Stimulated activated CD8-positive, alpha-beta memory T cell treated with anti-CD3 and anti-CD28 coated beads, Interleukin-2, amount 100 ng/mL, for 48 hours (primary cell): ENCODE data around the gene TMEM37.

Source experiments
- DNase-seq, 2 donors: peaks; one replicate each; pipeline ENCODE4 v3.0.0-alpha.2; 2020; ENCODE audit warnings: low read depth in 2 of 2

Gene TMEM37

GRCh38 chr2:119433636-119434327, 2.1 kb downstream of the TMEM37 start:
- DNase-seq: no peak

GRCh38 chr2:119434664-119435063, 3.0 kb downstream of the TMEM37 start:
- DNase-seq: no peak

GRCh38 chr2:119435081-119435952, 3.7 kb downstream of the TMEM37 start:
- DNase-seq: no peak

- no peak for DNase-seq
These were observed 4.3 kb downstream of the TMEM37 start for GRCh38 chr2:119435953-119436297.

- no peak for DNase-seq
These were observed 5.5 kb downstream of the TMEM37 start for GRCh38 chr2:119436993-119437772.

DNA sequence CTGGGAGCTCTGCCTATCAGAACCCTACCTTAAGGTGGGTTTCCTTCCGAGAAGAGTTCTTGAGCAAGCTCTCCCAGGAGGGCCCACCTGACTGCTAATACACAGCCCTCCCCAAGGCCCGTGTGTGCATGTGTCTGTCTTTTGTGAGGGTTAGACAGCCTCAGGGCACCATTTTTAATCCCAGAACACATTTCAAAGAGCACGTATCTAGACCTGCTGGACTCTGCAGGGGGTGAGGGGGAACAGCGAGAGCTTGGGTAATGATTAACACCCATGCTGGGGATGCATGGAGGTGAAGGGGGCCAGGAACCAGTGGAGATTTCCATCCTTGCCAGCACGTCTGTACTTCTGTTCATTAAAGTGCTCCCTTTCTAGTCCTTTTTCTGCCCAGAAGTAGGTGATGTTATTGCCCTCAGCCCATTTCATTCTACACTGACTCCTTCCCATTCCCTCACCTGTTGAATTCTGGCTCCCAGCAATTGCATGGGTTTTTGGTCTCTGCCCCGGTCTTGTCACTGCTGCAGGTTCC, 6.5 kb downstream of the TMEM37 start:
- DNase-seq: no peak

GRCh38 chr2:119438726-119439284, 7.2 kb downstream of the TMEM37 start:
- no peak for DNase-seq

GRCh38 chr2:119439574-119440500, 8.2 kb downstream of the TMEM37 start:
- no peak for DNase-seq

DNA sequence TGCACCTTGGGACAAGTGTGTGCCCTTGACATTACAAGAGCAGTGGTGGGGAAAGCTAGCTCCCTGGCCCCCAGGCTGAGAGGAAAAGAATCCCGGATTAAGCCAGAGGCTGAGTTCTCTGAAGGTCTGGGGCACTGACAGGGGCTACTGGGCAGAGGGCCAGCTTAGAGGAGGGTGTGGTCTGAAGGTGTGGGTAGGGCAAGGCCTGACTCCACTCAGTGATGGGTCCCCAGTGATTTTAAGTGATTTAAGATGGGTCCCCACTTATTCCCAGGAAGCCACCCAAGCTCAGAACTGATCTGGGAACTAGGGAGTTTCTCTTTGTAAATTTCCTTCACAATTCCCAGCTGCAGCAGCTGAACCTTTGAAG, 8.8 kb downstream of the TMEM37 start:
- DNase-seq: no peak

GRCh38 chr2:119440873-119441272, 9.2 kb downstream of the TMEM37 start:
- DNase-seq: no peak

DNA sequence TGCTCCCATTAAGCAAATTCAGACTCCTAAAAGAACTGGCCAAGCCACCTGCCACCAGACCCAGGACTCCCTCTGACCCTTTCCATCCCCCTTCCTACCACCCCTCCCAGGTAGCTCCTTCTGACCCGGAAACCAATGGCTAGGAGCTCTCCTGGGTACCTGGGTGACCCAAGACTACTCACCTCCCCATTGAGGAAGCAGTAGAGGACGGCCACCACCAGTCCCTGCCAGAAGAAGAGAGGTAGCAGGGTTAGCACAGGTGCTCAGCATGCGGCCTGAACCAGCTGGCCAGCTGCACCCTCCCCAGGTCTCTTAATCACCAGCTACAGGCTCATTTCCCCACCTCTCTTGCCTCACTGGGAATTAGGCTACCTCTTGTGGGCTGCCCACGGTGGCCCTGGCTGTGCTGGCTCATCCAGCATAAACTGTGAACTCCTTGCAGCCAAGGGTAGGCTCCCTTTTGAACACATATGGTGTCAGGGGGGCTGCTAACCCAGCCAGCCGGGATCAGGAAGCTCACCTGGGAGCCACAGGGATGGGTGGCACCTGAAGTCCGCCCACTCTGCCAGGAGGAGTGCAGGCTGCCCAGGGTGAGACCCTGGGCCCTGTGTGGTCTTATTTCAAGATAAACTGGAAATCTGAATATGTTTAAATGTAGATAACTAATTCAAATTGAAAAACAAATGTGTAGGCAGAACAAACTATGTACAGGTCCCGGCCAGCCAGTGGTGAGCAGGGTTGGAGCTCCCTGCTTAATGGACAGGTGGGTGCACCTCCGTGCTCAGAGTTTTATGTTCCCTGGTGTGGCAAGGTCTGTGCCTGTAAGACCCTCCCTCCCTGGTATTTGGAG, 9.9 kb downstream of the TMEM37 start:
- no peak for DNase-seq

- DNase-seq: no peak
These were observed 10.6 kb downstream of the TMEM37 start for GRCh38 chr2:119442226-119442619.

DNA sequence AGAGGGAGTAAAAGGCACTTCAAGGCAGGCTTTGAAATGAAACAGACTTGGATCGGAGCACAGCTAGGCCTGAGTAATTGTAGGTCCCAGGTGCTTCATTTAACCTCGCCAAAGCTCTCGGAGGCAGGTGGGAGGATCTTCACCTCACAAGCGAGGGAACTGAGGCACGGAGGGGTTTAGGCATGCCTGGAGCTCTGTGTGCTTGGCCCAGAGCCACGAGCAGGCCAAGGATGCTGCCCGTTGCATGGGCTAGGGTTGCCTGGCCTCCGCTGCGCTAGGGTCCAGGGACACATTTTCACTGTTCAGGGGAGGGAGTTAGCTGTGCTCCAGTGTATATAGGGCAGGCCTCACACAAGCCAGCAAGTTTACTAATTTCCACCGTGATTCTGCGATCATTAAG, 11.2 kb downstream of the TMEM37 start:
- no peak for DNase-seq

DNA sequence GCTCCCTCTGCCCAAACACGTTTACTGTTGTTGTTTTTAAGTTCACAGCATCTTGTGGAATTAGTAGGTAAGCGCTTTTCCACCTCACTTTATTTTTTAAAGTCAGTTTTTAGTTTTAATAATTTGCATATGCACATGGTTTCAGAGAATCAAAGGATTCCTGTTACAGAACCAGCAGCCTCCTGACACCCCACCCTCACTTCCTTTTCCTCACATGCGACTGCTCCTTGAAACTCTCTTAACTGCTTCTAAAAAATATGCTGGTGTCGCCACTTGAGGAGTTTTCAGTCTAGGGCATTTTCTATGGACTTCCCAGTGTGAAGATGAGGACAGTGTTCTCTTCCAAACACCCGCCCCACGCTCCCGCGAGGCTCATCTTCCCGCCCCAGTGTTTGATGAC, 14.4 kb downstream of the TMEM37 start:
- DNase-seq: no peak

DNA sequence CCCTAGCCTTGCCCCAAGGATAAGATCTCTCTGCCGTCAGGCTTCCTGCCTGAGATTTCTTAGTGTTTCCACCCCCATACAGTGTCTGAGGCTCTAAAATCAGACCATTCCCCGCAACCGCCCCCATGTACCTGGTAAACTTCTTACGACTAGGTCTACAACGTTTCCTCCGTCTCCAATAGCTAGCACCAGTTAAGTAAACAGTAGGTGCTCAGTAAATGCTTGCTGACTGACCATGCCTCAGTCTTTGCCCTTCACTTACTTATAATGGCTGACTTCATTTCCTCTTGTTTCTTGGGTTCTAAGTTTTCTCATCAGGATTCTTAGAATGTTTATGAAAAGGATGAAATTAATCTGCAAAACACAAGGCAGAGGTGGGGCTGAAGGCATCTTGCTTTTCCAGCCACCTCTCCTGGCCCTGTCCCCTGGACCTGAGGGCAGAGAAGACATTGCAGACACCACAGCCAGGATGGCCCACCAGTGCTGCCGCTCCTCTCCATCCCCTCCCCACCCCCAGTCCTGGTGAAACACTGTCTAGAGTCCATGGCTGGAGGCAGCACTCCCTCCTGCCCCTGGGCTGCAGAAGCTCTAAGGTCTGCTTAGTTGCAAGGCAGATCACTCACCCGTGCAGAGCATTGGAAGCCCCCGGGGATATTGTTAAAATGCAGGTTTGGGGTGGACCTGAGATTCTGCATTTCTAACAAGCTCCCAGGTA, 16.9 kb downstream of the TMEM37 start:
- DNase-seq: no peak

DNA sequence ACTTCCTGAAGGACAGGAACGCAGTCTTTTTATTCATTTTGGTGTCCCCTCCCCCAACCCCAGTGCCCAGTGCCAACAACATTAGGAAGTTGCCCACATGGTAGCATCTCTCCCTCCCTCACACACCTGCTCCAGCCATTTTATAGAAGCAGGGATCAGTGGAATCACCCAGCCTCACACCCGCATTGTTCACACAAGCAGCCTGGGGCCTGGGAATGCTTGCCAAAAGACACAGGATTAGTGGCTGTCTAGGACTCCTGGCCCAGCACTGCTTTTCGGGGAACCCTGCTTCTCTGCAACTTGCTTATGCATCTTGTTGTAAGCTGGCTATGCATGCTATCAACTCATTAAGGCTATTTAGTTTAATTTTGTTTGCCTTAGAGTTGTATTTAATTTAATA, 17.9 kb downstream of the TMEM37 start:
- DNase-seq: no peak

- DNase-seq: no peak
These were observed 19.8 kb downstream of the TMEM37 start for GRCh38 chr2:119451336-119452050.

DNA sequence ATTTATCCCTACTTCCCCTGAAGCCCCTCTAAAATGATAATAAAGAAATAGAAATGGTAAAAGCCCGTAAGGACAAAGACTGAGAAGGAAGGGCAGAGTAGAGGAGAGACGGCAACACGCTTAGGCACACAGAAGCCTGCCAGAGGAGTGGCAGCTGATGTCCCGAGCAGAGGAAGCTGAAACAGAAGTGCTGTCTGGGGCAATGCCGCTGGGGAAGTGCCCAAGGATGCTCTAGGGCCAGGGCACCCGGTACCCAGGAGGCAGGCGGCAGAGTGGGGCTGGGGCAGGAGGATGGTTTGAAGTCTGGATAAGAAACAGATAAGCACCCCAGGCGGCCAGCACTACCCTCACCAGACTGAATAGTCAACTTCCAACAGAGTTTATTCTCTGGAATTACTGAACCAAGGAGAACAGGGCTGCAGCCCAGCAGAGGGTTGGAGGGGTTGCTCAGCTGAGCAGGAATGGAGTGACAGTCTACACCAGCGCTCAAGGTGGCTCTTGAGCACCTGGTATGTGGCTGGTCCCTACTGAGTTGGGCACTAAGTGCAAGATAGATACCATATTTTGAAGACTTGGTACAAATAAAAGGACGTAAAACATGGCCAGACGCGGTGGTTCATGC, 22.4 kb downstream of the TMEM37 start:
- DNase-seq: no peak
